H1 (cell line): ENCODE measurements around the gene VDR. TPM values are rescaled to one million over a fixed set of nuclear protein-coding genes. Genes with fewer than 3 reads are reported as not detected.

Experiments
- TAF1 ChIP-seq: IDR thresholded peaks from 2 replicates; pipeline ENCODE4 v1.6.1; 2011; ENCODE audit warnings: mild to moderate bottlenecking, low read depth, low read length
- polyA plus RNA-seq, 7 experiments: library from polyadenylated mRNA; depleted of rRNA in 3 of 7; stranded (reverse) in 5 of 7; unstranded in 2 of 7; fragments of >200 nt in 5 of 7; fragments of 200-250 nt in 2 of 7; gene quantifications; 1 replicate in 5 of 7; 2 replicates in 1 of 7; 4 replicates in 1 of 7; pipeline versions ENCODE4 v1.2.1 to v1.2.3, GENCODE V29; 2011 to 2013; ENCODE audit warnings: missing spikeins in 2 of 7, mixed read lengths in 2 of 7
- total RNA-seq: library from RNA; stranded (reverse); fragmentation: NEBNext Ultra II Directional; extraction: Animal tissue kit (Norgen Biotek cat#: 25700); gene quantifications from 2 replicates; pipeline ENCODE4 v1.2.1, GENCODE V29; 2021

The VDR gene
- total and polyA plus RNA-seq, 2 of the 8 experiments (the other 6 are each of a cell fraction or from before 2014, with no cell fraction given) = 0.44 to 0.65 TPM

GRCh38 chr12:47856721-47857575, 47.8 kb downstream of the VDR start (continued):
- no peak for TF ChIP-seq TAF1
- TF ChIP-seq, all 59 proteins: peak for 0
